HG03575 (cell line): ENCODE results near the gene UBE2O.

Source experiments
- ATAC-seq: cut with Tn5 transposase; IDR thresholded peaks from one replicate; pipeline ENCODE4 v1.9.1; 2021; ENCODE audit not compliant: unreplicated experiment, insufficient number of reproducible peaks, low FRiP score; ENCODE audit errors: extremely low read depth

The UBE2O gene

GRCh38 chr17:76422406-76422805 lies 30.5 kb downstream of the UBE2O start:
- no peak for ATAC-seq

GRCh38 chr17:76421044-76421407 lies 31.9 kb downstream of the UBE2O start:
- ATAC-seq: no peak

- no peak for ATAC-seq
Measured at GRCh38 chr17:76420356-76421043, 32.5 kb downstream of the UBE2O start.

GRCh38 chr17:76419576-76420260 lies 33.2 kb downstream of the UBE2O start:
- no peak for ATAC-seq

GRCh38 chr17:76417499-76418143 lies 35.3 kb downstream of the UBE2O start:
- ATAC-seq: no peak

GRCh38 chr17:76416899-76417298 lies 36.1 kb downstream of the UBE2O start:
- ATAC-seq: no peak

GRCh38 chr17:76416457-76416856 lies 36.5 kb downstream of the UBE2O start:
- ATAC-seq: no peak

- ATAC-seq: no peak
Measured at GRCh38 chr17:76415786-76416185, 37.2 kb downstream of the UBE2O start.

- ATAC-seq: no peak
Measured at GRCh38 chr17:76414334-76415295, 38.3 kb downstream of the UBE2O start.

- ATAC-seq: no peak
Measured at GRCh38 chr17:76411247-76411646, 41.7 kb downstream of the UBE2O start.

GRCh38 chr17:76410328-76410965 lies 42.5 kb downstream of the UBE2O start:
- no peak for ATAC-seq

- no peak for ATAC-seq
Measured at GRCh38 chr17:76408037-76408849, 44.7 kb downstream of the UBE2O start.

- no peak for ATAC-seq
Measured at GRCh38 chr17:76407509-76407908, 45.4 kb downstream of the UBE2O start.

GRCh38 chr17:76405967-76406647 lies 46.8 kb downstream of the UBE2O start:
- ATAC-seq: no peak

GRCh38 chr17:76405607-76405966 lies 47.4 kb downstream of the UBE2O start:
- no peak for ATAC-seq

- no peak for ATAC-seq
Measured at GRCh38 chr17:76404976-76405563, 47.9 kb downstream of the UBE2O start.

GRCh38 chr17:76404256-76404655 lies 48.7 kb downstream of the UBE2O start:
- no peak for ATAC-seq
